DMS53 treated with DMSO at 0.1 percent for 48 hours (cell line): ENCODE data around the gene EIF4E3.

ENCODE experiments used
- DNase-seq: peaks from one replicate; lab custom pipeline; 2025; ENCODE audit not compliant: unreplicated experiment; lab: John Stamatoyannopoulos, UW

Gene EIF4E3

GRCh38 chr3:71723452-71724170, 1.6 kb downstream of the EIF4E3 start:
- DNase-seq = no peak

- DNase-seq = no peak
Measured at GRCh38 chr3:71722693-71723092, 2.5 kb downstream of the EIF4E3 start.

GRCh38 chr3:71721651-71722157, 3.5 kb downstream of the EIF4E3 start:
- no peak for DNase-seq

- no peak for DNase-seq
Measured at GRCh38 chr3:71721002-71721401, 4.2 kb downstream of the EIF4E3 start.

- no peak for DNase-seq
Measured at GRCh38 chr3:71718072-71718471, 7.1 kb downstream of the EIF4E3 start.

GRCh38 chr3:71714595-71714994, 10.6 kb downstream of the EIF4E3 start:
- DNase-seq = no peak

GRCh38 chr3:71713041-71713440, 12.2 kb downstream of the EIF4E3 start:
- DNase-seq = peak; percentile 52

- DNase-seq = peak; percentile 23
Measured at GRCh38 chr3:71710906-71711494, 14.2 kb downstream of the EIF4E3 start.

GRCh38 chr3:71709908-71710511, 15.2 kb downstream of the EIF4E3 start:
- DNase-seq = no peak

GRCh38 chr3:71708476-71709105, 16.6 kb downstream of the EIF4E3 start:
- DNase-seq = no peak

GRCh38 chr3:71707595-71707994, 17.6 kb downstream of the EIF4E3 start:
- DNase-seq = no peak

GRCh38 chr3:71705681-71706080, 19.5 kb downstream of the EIF4E3 start:
- no peak for DNase-seq

GRCh38 chr3:71704915-71705314, 20.3 kb downstream of the EIF4E3 start:
- no peak for DNase-seq

GRCh38 chr3:71703797-71704196, 21.4 kb downstream of the EIF4E3 start:
- DNase-seq = no peak

- no peak for DNase-seq
Measured at GRCh38 chr3:71702131-71703024, 22.8 kb downstream of the EIF4E3 start.

GRCh38 chr3:71701251-71701762, 23.9 kb downstream of the EIF4E3 start:
- no peak for DNase-seq

- DNase-seq = no peak
Measured at GRCh38 chr3:71695000-71695482, 30.2 kb downstream of the EIF4E3 start.

GRCh38 chr3:71694358-71694999, 30.7 kb downstream of the EIF4E3 start:
- no peak for DNase-seq

- no peak for DNase-seq
Measured at GRCh38 chr3:71693641-71694040, 31.6 kb downstream of the EIF4E3 start.

- DNase-seq = no peak
Measured at GRCh38 chr3:71692139-71692538, 33.1 kb downstream of the EIF4E3 start.
